ENCODE results near the gene SPON1. TPM values are rescaled to one million over a fixed set of nuclear protein-coding genes. Genes with fewer than 3 reads are reported as not detected.

The SPON1 gene
- total RNA-seq, 1 experiment from 2014 or later: 0.20 TPM

GRCh38 chr11:13939961-13940906 is 22.3 kb upstream of the SPON1 start:
- H3K18ac ChIP-seq (ENCODE audit: insufficient read length, low read depth, low read length): no peak overlapping the region
- no peak overlapping the region for H4K5ac ChIP-seq (ENCODE audit: insufficient read length, low read depth, low read length)
- H3K27me3 Mint-ChIP-seq (ENCODE audit: low read depth): no peaks in the 10 kb centered on the region; the same call in 1 of the 2 replicates
- no peak overlapping the region for H3K27ac ChIP-seq (ENCODE audit: insufficient read length, low read depth, low read length)
- no peak overlapping the region for H2BK5ac ChIP-seq (ENCODE audit: insufficient read length, low read length)
- TF ChIP-seq CTCF (conservative IDR thresholded peaks at IDR 0.05): no peak
- H3K27ac Mint-ChIP-seq: peak overlapping the region in 1 of 3 experiments; percentile 19; a peak in 1 of 7 replicates
- H3K4me1 ChIP-seq (ENCODE audit: insufficient read depth, low read length): no peaks in the 10 kb centered on the region; the same call in 1 of the 2 replicates
- no peak overlapping the region for H2BK120ac ChIP-seq (ENCODE audit: low read depth, low read length, poor library complexity, severe bottlenecking)
- H3K79me1 ChIP-seq (ENCODE audit: insufficient read depth, low read depth, low read length, poor library complexity, severe bottlenecking): no peaks in the 10 kb centered on the region
- no peak for DNase-seq
- H2BK20ac ChIP-seq (ENCODE audit: low read depth, low read length, poor library complexity, severe bottlenecking): no peak overlapping the region
- no peak overlapping the region for H3K9ac ChIP-seq (ENCODE audit: extremely low read depth, insufficient read length, low read length)
- H3K36me3 Mint-ChIP-seq (ENCODE audit: insufficient read depth in 1 of 3, low read depth in 3 of 3): peaks cover 6 to 24% (median 7%) of the 10 kb centered on the region in 3 experiments
- no peak overlapping the region for H4K8ac ChIP-seq (replicated peaks; ENCODE audit: insufficient read length, low read depth, low read length)
- no peak overlapping the region for H3T11ph ChIP-seq (ENCODE audit: low read length)
- no peak overlapping the region for H3K4ac ChIP-seq (ENCODE audit: low read depth, low read length)
- peaks cover 0 to 3% of the 10 kb centered on the region in 2 experiments; a peak in 2 of 4 replicates for H3K4me1 Mint-ChIP-seq
- no peak overlapping the region for H3K23ac ChIP-seq (ENCODE audit: insufficient read length, low read depth, low read length)
- H3K4me2 ChIP-seq (ENCODE audit: insufficient read depth, insufficient read length, low read length): no peak overlapping the region
- H3K27me3 ChIP-seq (ENCODE audit: insufficient read depth, low read length): no peaks in the 10 kb centered on the region
- no peaks in the 10 kb centered on the region for H3K9me3 ChIP-seq (ENCODE audit: control insufficient read depth, low read depth, low read length)
- no peak overlapping the region for H3K4me3 Mint-ChIP-seq
- no CpG with 5 or more reads among the region's 8 CpGs for WGBS (ENCODE audit: extremely low coverage, insufficient read length, low lambda C conversion rate)
- no peak overlapping the region for H3K56ac ChIP-seq (ENCODE audit: insufficient read length, low read depth, low read length)
- H3K14ac ChIP-seq (ENCODE audit: insufficient read depth, low read length): no peak overlapping the region
- no peaks in the 10 kb centered on the region for H3K79me2 ChIP-seq (ENCODE audit: insufficient read depth, low read length)
- H2AK5ac ChIP-seq (ENCODE audit: insufficient read length, low read length): no peak overlapping the region
- H2AFZ ChIP-seq (ENCODE audit: low read length): no peak overlapping the region
- no peak overlapping the region for H2BK12ac ChIP-seq (ENCODE audit: insufficient read length, low read depth, low read length)
- no peak overlapping the region for H2BK15ac ChIP-seq (ENCODE audit: low read depth, low read length)
- H4K91ac ChIP-seq (ENCODE audit: insufficient read length, low read depth, low read length): no peak overlapping the region
- H3K23me2 ChIP-seq (ENCODE audit: insufficient read length, low read depth, low read length, poor library complexity, severe bottlenecking): no peaks in the 10 kb centered on the region
- H4K20me1 ChIP-seq (ENCODE audit: control insufficient read depth, insufficient read depth, insufficient read length): no peaks in the 10 kb centered on the region
- H3K9me3 Mint-ChIP-seq: peaks cover 21 to 26% of the 10 kb centered on the region in 2 experiments

Data from H9 (cell line).